GM21515 (cell line): ENCODE measurements around the gene PTPRO.

Experiments used
- ATAC-seq: cut with Tn5 transposase; IDR thresholded peaks from one replicate; pipeline ENCODE4 v1.9.1; 2021; ENCODE audit not compliant: unreplicated experiment

Gene PTPRO

DNA sequence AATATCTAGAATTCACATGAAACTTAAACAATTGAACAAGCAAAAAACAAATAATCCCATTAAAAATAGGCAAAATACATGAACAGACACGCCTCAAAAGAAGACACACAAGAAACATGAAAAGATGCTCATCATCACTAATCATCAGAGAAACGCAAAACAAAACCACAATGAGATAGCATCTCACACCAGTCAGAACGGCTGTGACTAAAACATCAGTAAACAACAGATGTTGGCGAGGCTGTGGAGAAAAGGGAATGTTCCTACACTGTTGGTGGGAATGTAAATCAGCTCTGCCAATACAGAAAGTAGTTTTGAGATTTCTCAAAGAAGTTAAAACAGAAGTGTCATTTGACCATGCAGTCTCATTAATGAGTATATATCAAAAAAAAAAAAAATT is 121.3 kb downstream of the PTPRO start:
- ATAC-seq = no peak

DNA sequence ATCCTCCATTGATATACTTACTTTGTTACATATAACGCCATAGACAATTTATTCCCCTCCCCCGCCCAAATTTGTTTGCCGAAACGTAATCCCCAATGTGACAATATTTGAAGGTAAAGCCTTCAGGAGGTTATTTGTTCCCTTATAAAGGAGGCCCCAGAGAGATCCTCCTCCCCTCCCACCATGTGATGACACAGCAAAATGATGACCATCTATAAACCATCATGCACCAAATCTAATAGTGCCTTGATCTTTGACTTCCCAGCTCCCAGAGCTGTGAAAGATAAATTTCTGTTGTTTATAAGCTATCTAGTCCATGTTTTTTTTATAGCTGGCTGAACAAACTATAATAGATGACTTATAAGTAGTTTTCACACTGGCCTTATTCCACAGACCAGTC is 122.2 kb downstream of the PTPRO start:
- no peak for ATAC-seq

DNA sequence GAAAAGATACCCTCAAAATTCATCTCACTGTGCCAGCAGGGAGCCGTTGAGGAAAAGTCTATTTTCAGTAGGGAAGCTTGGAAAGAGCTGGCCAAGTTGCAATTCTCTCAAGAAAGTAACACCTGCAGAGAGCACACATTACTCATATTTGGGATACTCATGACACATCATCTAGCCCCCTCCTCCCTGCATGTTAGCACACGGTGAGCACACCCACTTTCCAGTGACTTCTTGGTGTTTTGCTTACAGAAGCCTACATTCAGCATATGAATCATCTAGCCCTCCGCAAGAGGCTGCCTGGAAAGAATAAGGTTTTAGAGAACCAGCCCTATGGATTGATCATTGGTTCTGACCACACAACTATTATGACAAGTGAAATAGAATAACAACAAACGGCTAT is 124.5 kb downstream of the PTPRO start:
- no peak for ATAC-seq

DNA sequence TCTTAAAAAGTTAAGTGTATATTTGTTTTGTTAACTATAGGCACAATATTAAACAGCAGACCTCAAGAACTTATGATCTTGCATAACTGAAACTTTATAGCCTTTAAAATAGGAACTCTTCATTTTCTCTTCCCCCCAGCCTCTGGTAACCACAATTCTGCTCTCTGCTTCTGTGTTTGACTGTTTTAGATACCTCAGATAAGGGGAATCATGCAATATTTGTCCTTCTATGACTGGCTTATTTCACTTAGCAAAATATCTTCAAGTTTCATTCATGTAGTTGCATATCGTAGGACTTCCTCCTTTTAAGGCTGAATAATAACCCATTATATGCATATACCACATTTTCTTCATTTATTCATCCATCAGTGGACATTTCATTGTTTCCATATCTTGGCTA is 131.3 kb downstream of the PTPRO start:
- peak; percentile 90 for ATAC-seq

DNA sequence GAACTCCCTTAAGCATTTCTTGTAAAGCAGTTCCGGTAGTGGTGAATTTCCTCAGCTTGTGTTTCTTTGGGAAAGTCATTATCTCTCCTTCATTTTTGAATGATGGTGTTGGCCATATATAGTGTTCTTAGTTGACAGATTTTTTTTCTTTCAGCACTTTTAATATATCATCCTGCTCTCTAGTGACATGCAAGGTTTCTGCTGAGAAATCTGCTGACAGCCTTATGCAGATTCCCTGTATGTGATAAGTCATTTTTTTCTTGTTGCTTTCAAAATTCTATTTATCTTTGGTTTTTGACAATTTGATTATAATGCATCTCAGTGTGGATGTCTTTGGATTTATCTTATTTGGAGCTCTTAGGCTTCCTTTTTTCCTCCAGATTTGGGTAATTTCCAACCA is 135.7 kb downstream of the PTPRO start:
- no peak for ATAC-seq

DNA sequence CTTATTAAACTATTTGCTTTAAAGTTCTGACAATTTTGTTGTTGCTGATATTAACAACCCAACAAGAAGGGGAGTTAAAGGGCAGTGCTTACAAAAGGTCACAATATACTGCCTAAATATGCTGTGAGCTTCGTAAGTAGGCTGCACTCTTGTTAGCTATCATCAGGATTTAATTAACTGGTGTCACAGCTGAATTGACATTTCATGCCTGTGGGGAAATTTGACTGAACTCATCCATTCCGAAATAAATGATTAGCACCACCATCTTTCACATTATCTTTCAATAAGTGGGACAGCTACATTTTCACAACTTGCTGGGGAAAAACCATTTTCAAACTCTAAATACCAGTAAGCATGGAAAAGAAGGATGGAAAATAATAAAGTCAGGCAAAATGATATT is 146.6 kb downstream of the PTPRO start:
- ATAC-seq = no peak

GRCh38 chr12:15469356-15469755 is 147.0 kb downstream of the PTPRO start:
- ATAC-seq = no peak

DNA sequence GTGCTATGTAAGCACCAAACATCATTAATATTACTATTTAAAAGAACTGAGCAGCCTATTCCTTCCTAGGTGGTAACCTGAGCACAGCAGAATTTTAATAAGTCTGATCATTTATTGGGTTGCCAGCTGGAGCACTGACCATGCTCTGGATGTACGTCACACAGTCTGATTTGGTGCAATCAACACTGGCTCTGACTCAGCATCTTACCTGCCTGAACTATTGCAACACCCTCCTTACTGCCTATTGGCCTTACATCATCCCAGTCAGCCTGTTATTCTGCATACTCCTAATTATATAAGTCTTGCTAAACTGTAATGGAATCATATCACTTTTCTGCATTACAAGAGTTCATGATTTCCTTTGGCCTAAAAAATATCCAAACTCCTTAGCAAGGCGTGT is 149.7 kb downstream of the PTPRO start:
- no peak for ATAC-seq

DNA sequence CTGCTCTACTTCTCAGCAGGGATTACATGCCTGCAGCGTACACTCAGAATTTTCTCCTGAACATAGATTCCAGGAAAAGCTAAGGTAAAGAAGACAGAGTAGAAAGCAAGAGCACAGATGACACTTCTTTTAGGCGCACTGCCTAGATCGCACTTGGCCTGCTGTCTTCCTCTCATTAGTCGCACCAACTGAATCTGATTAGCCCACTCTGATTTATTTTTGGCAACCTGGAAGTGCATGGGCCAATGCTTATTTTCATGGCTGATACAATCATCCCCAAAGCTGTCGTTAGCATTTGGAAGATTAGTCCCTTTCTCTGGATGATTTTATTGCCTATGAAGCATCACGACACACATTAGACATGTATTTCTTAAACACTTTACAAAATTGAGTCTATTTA is 152.5 kb downstream of the PTPRO start:
- no peak for ATAC-seq

GRCh38 chr12:15477761-15478160 is 155.5 kb downstream of the PTPRO start:
- ATAC-seq = no peak

DNA sequence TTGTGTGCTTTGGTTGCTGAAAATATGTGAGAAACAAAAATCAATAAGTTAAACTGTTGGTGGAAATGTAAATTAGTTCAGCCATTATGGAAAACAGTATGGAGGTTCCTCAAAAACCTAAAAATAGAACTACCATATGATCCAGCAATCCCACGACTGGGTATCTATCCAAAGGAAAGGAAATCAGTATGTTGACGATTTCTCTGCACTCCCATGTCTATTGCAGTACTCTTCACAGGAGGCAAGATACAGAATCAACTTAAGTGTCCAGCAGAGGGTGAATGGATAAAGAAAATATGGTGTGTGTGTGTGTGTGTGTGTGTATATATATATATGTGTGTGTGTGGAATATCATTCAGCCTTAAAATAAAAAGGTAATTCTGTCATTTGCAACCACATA is 159.5 kb downstream of the PTPRO start:
- no peak for ATAC-seq

DNA sequence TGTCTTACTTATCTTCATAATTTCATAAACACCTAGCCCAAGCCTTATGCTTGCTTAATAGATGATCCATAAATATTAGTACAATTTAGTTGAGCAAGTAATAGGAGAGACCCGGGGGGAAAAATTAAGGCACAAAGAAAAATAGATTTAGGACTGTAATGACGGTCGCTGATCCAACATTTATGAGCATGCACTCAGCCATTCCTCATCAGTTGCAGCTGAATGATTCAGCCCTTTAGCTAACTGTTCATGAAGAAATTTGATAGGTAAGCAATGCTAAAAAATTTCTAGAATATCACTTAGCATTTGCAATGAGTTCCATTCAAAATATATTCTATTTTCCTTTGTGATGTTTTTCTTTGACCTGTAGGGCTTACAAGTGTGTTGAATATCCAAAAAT is 163.2 kb downstream of the PTPRO start:
- ATAC-seq = no peak

DNA sequence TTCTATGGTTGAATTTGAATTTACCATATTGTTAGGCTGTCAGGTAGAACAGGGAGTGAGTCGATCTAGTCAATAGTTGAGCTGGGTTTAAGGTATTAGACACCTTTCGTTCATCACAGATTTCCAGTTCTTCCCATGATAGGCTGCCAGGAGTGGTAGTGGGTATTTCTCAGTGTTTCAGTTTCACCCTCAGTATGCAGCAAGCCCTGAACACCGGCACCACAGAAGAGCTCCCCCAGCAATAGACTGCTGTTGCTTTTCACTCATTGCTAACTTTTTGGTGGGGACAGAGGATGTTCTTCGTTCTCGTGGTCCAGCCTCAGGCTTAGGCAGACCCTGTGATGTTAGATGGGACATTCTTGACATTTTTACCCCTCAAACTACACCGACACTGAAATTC is 164.6 kb downstream of the PTPRO start:
- no peak for ATAC-seq

- ATAC-seq = no peak
Observed at GRCh38 chr12:15488481-15488880, 166.2 kb downstream of the PTPRO start.

GRCh38 chr12:15494329-15495046 is 172.2 kb downstream of the PTPRO start:
- ATAC-seq = peak; percentile 74

- no peak for ATAC-seq
Observed at GRCh38 chr12:15495746-15496145, 173.4 kb downstream of the PTPRO start.

- no peak for ATAC-seq
Observed at GRCh38 chr12:15496738-15497137, 174.4 kb downstream of the PTPRO start.

- ATAC-seq = no peak
Observed at GRCh38 chr12:15497671-15498292, 175.5 kb downstream of the PTPRO start.

DNA sequence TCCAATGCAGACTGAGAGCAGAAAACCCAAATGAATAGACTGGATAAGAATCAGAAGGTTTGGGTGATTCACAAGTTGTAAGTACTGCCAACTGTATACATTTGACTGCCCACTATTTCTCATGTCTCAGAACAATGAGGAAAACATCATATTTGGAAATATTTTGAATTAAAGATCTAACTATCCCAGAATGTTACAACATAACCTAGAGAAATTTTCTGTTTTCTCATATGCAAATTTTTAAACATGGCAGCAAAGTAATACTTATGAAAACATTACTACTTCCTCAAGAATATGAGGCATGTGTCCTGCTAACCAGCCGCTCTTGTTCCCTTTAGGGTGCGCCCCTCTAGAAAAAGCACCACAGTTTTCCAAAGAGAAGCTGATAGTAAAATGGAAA is 179.9 kb downstream of the PTPRO start:
- ATAC-seq = no peak

DNA sequence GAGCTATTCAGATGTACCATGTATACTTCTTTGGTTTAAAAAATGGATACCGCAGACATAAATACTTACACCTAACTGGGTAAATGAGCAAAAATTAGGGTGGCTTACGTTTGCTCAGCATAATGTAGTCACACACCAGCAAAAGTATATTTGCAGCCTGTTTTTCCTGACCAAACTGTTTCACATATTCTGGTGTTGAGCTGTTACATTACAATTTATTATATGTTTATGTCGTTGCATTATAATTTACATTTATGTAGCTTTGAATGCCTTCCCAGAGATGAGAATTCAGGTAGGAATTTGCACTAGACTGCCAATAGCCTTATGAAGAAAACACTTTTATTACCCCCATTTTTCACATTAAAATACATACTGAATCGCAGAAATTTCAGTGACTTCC is 183.3 kb downstream of the PTPRO start:
- no peak for ATAC-seq

- ATAC-seq = no peak
Observed at GRCh38 chr12:15515010-15515409, 192.7 kb downstream of the PTPRO start.

- ATAC-seq = no peak
Observed at GRCh38 chr12:15520083-15520482, 197.8 kb downstream of the PTPRO start.

DNA sequence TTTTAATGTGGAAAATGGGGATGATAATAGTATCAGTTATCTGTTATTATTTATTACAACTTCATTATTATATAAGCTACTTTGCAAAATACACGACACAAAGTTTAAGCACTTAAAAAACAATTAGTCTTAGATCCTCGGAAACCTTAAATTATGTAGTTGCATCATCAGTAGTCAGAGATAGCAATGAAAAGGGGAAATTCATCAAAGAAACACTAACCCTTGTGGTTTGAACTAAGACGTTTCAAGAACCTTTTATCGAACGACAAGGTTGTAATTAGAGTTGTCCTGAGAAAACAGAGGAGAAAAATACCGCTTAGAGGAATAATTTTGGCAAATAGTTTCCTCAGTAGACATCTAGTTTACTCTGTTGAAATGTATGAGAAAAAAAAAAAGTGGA is 198.5 kb downstream of the PTPRO start:
- no peak for ATAC-seq
